GM18858 (cell line): Measurements from ENCODE around the gene XPR1.

Experiments used
- ATAC-seq: cut with Tn5 transposase; IDR thresholded peaks from one replicate; pipeline ENCODE4 v1.9.1; 2021; ENCODE audit not compliant: unreplicated experiment

The XPR1 gene

DNA sequence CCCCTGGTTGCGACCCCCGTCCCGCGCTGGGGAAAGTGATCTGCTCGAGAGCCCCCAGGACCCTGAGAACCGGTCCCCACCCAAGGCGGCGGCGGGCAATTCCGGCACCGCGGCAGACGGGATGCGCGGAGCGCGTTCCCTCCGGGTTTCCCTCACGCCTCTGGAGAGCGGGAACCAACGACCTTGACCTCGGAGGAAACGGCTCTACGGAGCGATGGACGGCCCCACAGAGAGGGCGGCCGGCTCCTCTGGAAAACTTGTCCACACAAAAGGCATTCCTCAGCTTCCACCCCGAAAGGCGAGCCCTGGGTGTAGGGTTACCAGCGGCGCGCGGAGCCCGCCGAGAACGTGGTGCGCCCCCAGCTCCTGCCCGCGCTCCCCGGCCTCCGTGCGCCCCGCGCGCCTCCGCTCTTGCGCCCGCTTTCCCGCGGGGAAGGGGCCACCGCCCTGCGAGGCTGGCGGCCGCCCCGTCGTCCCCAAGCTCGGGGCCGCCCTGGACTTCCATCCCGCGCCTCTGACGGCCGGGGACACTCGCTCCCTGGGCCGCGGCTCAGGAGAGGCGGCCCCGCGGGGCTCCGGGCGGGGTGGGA lies 280.5 kb downstream of the XPR1 start:
- ATAC-seq, result no peak

GRCh38 chr1:180912801-180913565 lies 281.2 kb downstream of the XPR1 start, which contains the start of gene KIAA1614:
TSS of gene KIAA1614 (plus strand) at chr1:180912897. CDS start at chr1:180913244, 347 bp downstream.
- no peak for ATAC-seq

GRCh38 chr1:180915426-180915965 lies 283.7 kb downstream of the XPR1 start:
- no peak for ATAC-seq

DNA sequence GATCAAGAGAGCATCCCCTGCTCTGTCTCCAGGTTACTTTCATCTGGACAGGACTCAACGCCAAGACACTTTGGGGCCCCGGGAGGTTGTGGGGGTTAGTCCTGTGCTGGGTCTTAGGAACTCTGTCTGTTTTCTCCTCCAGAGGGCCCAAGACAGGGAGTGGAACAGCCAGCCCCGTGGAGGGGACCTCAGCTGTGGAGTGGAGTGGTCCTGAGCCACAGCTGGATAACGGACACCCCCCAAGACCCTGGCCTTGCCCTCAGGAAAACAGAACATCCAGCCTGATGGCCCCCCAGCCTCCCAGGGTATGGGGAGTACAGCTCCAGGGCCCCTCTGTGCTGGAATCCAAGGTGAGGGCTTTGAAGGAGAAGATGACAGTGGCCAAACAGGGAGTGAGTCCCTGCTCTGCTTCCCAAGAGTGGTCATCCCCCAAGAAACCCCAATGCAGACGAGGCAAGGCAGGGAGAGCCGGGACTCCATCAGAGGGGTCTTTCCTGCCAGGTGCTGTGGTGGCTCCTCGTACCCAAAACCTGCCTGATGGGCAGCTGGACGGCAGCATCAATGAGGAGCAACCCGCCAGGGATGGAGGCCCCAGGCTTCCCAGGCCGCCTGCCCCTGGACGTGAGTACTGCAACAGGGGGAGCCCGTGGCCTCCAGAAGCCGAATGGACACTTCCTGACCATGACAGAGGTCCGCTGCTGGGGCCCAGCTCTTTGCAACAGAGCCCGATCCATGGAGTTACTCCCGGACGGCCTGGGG lies 284.4 kb downstream of the XPR1 start:
- ATAC-seq, result no peak

DNA sequence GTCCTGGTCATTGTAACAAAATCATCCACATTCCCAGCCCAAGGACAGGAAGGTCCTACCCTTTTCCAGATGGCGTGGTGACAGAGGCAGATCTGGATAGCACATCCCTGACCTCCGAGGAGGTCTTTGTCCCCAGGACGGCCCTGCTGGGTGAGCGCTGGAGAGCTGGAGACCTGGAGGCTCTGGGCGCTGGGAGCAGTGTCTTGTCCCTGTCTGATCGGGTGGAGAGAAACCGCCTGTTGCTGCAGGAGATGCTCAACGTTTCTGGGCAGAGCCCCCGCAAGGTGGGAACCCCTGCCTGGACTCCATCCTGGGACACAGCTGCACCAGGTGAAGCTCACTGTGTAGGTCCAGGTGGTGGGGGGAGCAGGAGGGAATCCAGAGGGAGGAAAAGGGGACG lies 284.9 kb downstream of the XPR1 start:
- ATAC-seq, result no peak

DNA sequence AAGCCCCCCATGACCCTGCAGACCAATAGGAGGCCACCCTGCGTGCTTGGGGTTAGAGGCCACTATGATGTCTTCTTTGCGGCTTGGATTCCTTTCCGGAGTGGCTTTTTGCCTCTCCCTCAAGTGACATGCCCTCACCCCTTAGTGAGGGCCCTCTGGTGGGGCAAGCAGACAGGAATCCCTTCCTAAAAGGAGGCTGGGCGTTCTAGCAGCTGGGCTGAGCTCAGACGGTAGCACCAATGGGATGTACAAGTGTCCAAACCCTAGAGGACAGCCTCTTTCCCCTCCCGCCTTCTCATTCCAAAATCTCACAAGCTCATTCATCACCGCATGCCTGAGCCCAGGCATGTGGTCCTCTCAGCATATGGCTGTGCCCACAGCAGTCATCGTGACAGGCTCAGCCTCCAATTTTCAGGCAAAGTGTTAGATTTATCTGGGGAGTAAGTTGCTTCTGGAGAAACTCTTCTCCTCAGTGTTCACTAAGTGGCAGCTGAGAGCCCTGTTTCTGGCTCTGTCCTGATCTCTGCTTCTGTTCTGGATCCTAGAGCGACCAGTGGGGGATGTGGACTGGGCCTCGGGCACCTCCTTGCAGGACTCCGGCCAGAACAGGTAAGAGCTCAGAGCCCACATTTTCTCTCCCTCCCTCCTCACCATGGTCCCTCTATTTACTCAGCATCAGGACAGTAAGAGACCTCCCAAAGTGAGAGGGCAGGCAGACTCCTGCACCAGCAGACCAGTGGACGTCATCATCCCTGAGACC lies 285.7 kb downstream of the XPR1 start:
- ATAC-seq, result no peak

DNA sequence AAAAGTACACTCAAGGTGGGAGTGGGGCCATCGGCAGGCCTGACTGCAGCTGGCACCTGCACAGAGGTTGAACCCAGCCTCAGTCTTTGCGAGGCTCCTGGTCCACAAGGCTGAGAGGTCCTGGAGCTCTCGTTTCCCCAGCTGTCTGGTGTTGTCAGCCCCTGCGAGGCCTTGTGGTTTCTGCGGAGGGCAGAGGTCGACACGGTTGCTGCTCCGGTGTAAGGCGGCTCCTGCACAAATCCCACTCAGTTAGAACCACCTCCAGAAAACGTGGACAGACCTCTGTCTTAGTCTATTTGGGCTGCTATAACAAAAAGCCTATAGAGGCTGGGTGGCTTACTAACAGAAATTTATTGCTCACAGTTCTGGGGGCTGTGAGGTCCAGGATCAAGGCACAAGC lies 286.7 kb downstream of the XPR1 start:
- ATAC-seq, result no peak

GRCh38 chr1:180919183-180919700 lies 287.4 kb downstream of the XPR1 start:
- no peak for ATAC-seq

DNA sequence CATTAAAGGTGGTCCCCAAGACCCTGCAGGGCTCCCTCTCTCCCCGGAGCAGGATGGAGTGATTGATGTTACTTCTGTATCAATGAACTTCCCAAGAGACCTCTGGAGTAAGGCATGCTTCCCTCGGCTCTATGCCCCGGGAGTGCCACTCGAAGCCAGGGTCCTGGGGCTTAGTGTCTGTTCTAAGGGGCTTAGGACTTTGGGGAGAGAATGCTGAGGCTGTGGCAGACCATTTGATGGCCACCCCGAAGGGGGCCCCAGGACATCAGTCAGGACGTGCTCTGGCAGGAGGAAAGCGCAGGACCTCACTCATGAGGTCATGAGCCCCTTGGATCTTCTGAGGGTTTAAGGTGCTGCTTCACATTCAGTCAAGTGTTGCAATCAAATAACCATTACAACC lies 288.4 kb downstream of the XPR1 start:
- no peak for ATAC-seq

DNA sequence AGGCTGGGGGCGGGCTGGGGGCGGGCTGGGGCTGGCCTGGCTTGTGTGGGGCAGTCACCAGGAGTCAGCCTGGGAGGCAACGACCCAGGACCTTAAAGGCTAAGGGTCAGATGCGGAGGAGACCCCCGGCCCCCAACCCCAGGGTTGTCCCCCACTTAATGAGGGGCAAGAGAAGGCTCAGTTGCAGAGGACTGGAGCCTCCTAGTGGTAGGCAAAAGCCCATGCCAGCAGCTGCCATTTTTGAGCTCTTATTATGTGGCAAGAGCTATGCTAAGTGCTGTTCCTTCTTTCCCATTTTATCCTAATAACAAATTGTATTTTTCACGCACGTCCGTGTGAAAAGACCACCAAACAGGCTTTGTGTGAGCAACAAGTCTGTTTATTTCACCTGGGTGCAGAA lies 288.9 kb downstream of the XPR1 start:
- no peak for ATAC-seq

- ATAC-seq, result no peak
Measured at GRCh38 chr1:180921386-180921785, 289.6 kb downstream of the XPR1 start.

DNA sequence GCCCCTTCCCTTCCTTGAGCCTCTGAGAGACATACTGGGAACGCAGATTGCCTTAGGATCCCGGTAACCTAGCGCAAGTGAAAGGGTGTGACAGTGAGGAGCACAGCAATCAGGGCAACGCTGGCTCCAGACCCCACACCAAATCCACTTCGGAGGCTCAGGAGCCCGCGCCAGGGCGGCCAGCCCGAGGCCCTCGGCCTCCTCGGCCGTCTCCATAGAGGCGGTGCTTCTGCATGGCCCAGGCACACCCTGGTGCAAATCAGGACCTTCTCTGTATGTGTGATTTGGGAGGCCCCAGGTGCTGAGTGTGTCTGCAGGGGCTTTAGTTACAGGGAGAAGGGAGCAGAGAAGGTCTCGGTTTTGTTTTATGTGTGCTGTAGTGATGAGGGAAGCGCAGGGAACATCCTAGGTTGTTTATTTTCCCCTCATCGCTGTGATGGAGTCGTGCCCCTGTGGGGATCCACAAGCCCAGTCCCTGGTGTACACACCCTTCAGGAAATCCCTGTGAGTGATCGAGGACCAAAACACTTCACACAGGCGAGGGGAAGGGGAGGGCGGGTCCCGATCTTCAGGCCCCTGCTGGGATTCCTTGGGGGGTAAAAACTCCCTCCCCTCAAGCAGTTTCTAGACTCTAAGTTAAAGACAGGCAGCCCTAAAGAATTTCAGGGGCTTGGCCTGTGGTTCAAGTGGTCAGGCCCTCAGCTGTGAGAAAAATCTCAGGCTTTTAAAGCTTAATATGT lies 290.2 kb downstream of the XPR1 start:
- ATAC-seq, result no peak

GRCh38 chr1:180922631-180923015 lies 290.8 kb downstream of the XPR1 start:
- ATAC-seq, result no peak

DNA sequence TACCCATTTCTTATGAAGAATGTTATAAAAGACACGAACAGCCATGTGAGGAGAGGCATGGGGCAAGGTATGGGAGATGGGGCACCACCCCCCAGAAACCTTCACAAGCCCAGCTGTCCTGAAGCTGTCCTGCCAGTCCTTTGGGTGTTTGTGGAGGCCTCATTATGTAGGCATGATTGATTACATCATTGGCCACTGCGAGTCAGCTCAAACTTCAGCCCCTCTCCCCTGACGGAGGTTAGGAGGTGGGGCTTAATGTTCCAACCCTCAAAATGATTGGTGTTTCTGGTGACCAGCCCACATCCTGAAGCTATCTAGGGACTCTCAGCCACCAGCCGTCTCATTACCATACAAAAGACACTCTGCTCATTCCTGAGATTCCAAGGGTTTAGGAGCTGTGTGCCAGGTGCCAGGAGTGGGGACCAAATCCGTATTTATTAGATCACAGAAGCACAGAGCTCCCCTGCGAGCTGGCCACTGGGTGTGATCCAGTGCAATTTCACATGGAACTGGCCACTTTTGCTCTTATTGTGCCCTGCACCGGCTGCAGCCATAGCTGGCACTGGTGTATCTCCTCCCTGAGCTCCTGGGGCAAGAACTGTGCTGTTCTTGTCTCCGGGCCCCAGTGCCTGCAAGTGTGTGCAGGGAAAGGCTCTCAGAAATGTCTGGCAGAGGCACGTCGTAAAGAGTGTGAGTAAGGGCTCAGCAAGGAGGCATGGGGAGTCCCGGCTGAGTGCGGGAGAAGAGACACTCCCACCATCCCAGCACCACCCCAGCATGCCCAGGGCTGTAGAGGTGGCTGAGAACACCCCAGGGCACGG lies 291.4 kb downstream of the XPR1 start:
- ATAC-seq, result no peak

DNA sequence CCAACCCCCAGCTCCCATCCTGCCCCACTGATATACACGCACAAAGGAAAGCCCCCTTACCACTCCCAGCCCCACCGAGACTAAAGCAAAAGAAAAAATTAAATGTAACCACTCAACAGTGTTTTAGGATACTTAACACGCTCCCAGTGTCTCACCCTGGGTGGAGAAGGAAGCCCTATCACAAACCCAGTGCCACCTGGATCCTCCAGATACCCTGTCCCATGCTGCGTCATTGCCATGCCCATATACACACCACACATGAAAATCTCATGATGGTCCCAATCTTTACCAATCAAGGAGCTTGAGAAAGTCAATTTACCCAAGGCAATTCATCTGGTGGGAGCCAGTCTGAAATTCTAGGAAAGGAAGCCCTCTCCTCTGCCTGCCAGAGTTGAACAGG lies 292.1 kb downstream of the XPR1 start:
- ATAC-seq, result no peak

DNA sequence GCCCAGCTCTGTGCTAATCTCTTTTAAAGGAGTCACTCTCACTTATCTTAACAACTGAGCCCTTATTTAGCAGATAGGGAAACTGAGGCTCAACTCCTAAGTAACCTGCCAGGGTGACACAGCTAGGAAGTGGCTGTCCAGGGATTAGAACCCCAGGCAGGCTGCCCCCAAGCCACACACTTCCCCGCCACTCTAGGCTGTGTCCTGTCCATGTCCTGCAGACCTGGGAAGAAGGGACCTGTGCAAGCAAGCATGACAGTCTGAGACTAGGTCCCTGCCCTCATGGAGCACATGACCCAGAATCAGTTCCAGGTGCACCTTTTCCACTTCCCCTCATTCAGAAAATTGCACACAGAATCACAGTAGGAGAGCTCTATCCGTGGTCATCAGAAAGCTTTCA lies 293.1 kb downstream of the XPR1 start:
- no peak for ATAC-seq

DNA sequence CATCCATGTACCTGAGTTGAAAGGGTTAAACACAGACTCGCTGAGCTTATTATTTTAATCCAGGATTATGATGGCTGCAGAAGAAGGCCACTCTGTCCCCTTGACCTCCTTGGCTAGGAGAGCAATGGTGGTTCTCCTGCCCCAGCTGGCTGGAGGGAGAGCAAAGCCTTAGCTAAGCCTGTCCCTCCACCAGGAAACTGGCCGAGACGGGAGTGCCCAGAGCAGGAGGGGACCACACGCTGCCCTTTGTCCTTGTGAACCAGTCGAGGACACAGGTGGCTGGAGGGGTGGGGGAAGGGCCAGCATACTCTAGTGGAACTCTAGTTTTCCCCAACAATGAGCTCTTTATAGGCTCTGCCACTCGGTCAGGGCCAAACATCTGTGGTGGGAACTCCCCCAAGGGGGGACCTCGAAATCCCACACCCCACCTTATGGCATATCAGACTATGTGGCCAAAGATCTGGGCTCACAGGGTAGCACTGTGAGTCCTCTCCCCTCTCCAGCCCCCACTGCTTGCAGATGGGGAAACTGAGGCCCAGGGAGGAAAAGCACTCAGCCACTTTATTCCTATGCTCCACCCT lies 293.7 kb downstream of the XPR1 start:
- ATAC-seq, result no peak

- ATAC-seq, result no peak
Measured at GRCh38 chr1:180926164-180926981, 294.6 kb downstream of the XPR1 start.
